HCT116 (cell line): Measurements from ENCODE around the gene CACNA1G. TPM values are rescaled to one million over a fixed set of nuclear protein-coding genes. Genes with fewer than 3 reads are reported as not detected.

ENCODE experiments used
- ATAC-seq: fragments of 200-7000 bp; cut with Tn5 transposase; 2 replicates; pipeline ENCODE4 v1.9.1; 2020; ENCODE audit warnings: mild to moderate bottlenecking, moderate library complexity
- BruUV-seq: library from RNA; stranded (reverse); fragments of 400-500 nt; replicated peaks from 2 replicates; lab custom pipeline; 2021; lab: Mats Ljungman, UMichigan
- CTCF ChIA-PET: fragments of 300-600 bp; sonication (Branson Sonifier 250); formaldehyde crosslinking; loops from one replicate; lab custom pipeline; 2021; ENCODE audit warnings: antibody characterized with exemption; lab: Charles Lee
- POLR2A ChIA-PET: fragments of 300-600, 350-600 bp; sonication (Branson Sonifier 250); formaldehyde crosslinking; loops from one replicate; lab custom pipeline; 2021; ENCODE audit warnings: antibody characterized with exemption; lab: Charles Lee
- RAD21 ChIA-PET, 2 experiments: fragments of 300-600 bp; sonication (Branson Sonifier 250); formaldehyde crosslinking; loops; one replicate each; lab custom pipeline; 2023; ENCODE audit warnings: low total read pairs in 2 of 2; ENCODE audit not compliant: uncharacterized antibody in 2 of 2, unreplicated experiment in 2 of 2, low non-redundant PET in 1 of 2; lab: Charles Lee
- DNase-seq: peaks from one replicate; pipeline ENCODE4 v3.0.0-alpha.2; 2010; ENCODE audit warnings: low read depth, low spot score
- H2AFZ ChIP-seq: fragments of 200-600 bp; shearing (Covaris generic), sonication (generic); 2 replicates; pipeline ENCODE4 v1.6.1; 2017; ENCODE audit warnings: low read depth, mixed run types, mixed read lengths, antibody characterized with exemption, low read length; ENCODE audit not compliant: poor library complexity, severe bottlenecking
- H3K27ac ChIP-seq: 2 replicates; pipeline ENCODE4 v1.5.1; 2012; ENCODE audit warnings: low read depth, low read length
- H3K27me3 ChIP-seq: fragments of 200-600 bp; sonication (generic); 2 replicates; pipeline ENCODE4 v1.6.1; 2016; ENCODE audit warnings: mixed run types, low read length, mixed read lengths; ENCODE audit not compliant: insufficient read depth
- H3K36me3 ChIP-seq, 2 experiments: fragments of 200-500 bp in 1 of 2; fragments of 200-600 bp in 1 of 2; sonication (Bioruptor generic) in 1 of 2; sonication (generic) in 1 of 2; 2 replicates each; pipeline versions ENCODE4 v1.5.1 to v1.6.1; 2014 to 2016; ENCODE audit warnings: low read length in 2 of 2, inconsistent platforms in 1 of 2, mixed read lengths in 1 of 2, mixed run types in 1 of 2; ENCODE audit not compliant: insufficient read depth in 2 of 2, control insufficient read depth in 1 of 2
- H3K4me1 ChIP-seq, 2 experiments: fragments of 200-600 bp in 1 of 2; sonication (generic) in 1 of 2; 2 replicates each; pipeline versions ENCODE4 v1.5.1 to v1.6.1; 2012 to 2017; ENCODE audit warnings: low read length in 2 of 2, inconsistent platforms in 1 of 2, mild to moderate bottlenecking in 1 of 2, mixed read lengths in 1 of 2, mixed run types in 1 of 2, moderate library complexity in 1 of 2; ENCODE audit not compliant: insufficient read depth in 2 of 2, control insufficient read depth in 1 of 2
- H3K4me2 ChIP-seq: fragments of 200-600 bp; sonication (generic); 2 replicates; pipeline ENCODE4 v1.6.1; 2017; ENCODE audit warnings: mixed run types, low read length, mixed read lengths
- H3K4me3 ChIP-seq, 2 experiments: fragments of 200-600 bp in 1 of 2; sonication (generic) in 1 of 2; replicated peaks in 1 of 2; 2 replicates each; pipeline ENCODE4 v1.5.1; 2011 to 2016; ENCODE audit warnings: low read length in 2 of 2, control low read depth in 1 of 2, low read depth in 1 of 2, mild to moderate bottlenecking in 1 of 2, mixed read lengths in 1 of 2, mixed run types in 1 of 2
- H3K79me2 ChIP-seq: fragments of 200-600 bp; sonication (generic); 2 replicates; pipeline ENCODE4 v1.6.1; 2017; ENCODE audit warnings: mild to moderate bottlenecking, mixed run types, low read length, moderate library complexity, mixed read lengths; ENCODE audit not compliant: insufficient read depth
- H3K9ac ChIP-seq: fragments of 200-600 bp; sonication (generic); 2 replicates; pipeline ENCODE4 v1.6.1; 2016; ENCODE audit warnings: low read length, mixed read lengths
- H3K9me2 ChIP-seq: fragments of 200-600 bp; sonication (generic), shearing (Covaris generic); 2 replicates; pipeline ENCODE4 v1.6.1; 2017; ENCODE audit warnings: mixed run types, mild to moderate bottlenecking, moderate library complexity; ENCODE audit not compliant: insufficient read depth
- H3K9me3 ChIP-seq, 2 experiments: fragments of 200-500 bp in 1 of 2; fragments of 200-600 bp in 1 of 2; sonication (Bioruptor generic) in 1 of 2; sonication (generic) in 1 of 2; 2 replicates each; pipeline ENCODE4 v1.6.1; 2014 to 2017; ENCODE audit warnings: low read length in 2 of 2, mixed read lengths in 2 of 2, inconsistent platforms in 1 of 2, low read depth in 1 of 2, mild to moderate bottlenecking in 1 of 2, mixed run types in 1 of 2, moderate library complexity in 1 of 2; ENCODE audit not compliant: control insufficient read depth in 1 of 2, insufficient read depth in 1 of 2
- H4K20me1 ChIP-seq: fragments of 200-600 bp; sonication (generic), shearing (Covaris generic); 2 replicates; pipeline ENCODE4 v1.6.1; 2017; ENCODE audit warnings: mixed run types, mild to moderate bottlenecking, moderate library complexity; ENCODE audit not compliant: insufficient read depth
- EZH2 ChIP-seq: fragments of 200-600 bp; sonication (generic); IDR thresholded peaks from 2 replicates; pipeline ENCODE4 v1.6.1; 2017; ENCODE audit warnings: antibody characterized with exemption, mixed run types
- FOSL1 ChIP-seq: IDR thresholded peaks from 2 replicates; pipeline ENCODE4 v1.6.1; 2012; ENCODE audit warnings: low read depth
- JUND ChIP-seq: IDR thresholded peaks from 2 replicates; pipeline ENCODE4 v1.6.1; 2012
- POLR2AphosphoS5 ChIP-seq: IDR thresholded peaks from 2 replicates; pipeline ENCODE4 v1.6.1; 2011; ENCODE audit warnings: mild to moderate bottlenecking, low read depth, low read length, moderate library complexity
- SP1 ChIP-seq: IDR thresholded peaks from 2 replicates; pipeline ENCODE4 v1.6.1; 2012; ENCODE audit warnings: low read depth
- SRF ChIP-seq: IDR thresholded peaks from 2 replicates; pipeline ENCODE4 v1.6.1; 2012; ENCODE audit warnings: low read depth
- YY1 ChIP-seq: IDR thresholded peaks from 2 replicates; pipeline ENCODE4 v1.6.1; 2011; ENCODE audit warnings: low read length, low read depth, moderate library complexity, mild to moderate bottlenecking; ENCODE audit not compliant: insufficient replicate concordance; ENCODE audit errors: extremely low read depth
- ZBTB33 ChIP-seq: IDR thresholded peaks from 2 replicates; pipeline ENCODE4 v1.6.1; 2011; ENCODE audit warnings: mild to moderate bottlenecking, low read length, moderate library complexity; ENCODE audit not compliant: insufficient replicate concordance; ENCODE audit errors: extremely low read depth
- ZFX ChIP-seq: fragments of 450-650 bp; IDR thresholded peaks from 2 replicates; pipeline ENCODE4 v1.6.1; 2017
- ZNF274 ChIP-seq: fragments of 200-500 bp; sonication (Bioruptor generic); IDR thresholded peaks from 2 replicates; pipeline ENCODE4 v1.6.1; 2014; ENCODE audit warnings: mild to moderate bottlenecking, low read depth, low read length, inconsistent platforms
- intact Hi-C: fragments of 100-400 bp; cut with micrococcal nuclease; formaldehyde crosslinking; loops from 2 replicates; pipeline ENCODE4 v1.10.0; 2022
- total RNA-seq: library from RNA; stranded (reverse); gene quantifications from one replicate; pipeline ENCODE4 v1.2.1, GENCODE V29; 2021; ENCODE audit not compliant: unreplicated experiment

Gene CACNA1G
- total RNA-seq, 1 experiment from 2014 or later, result 3.4 TPM

GRCh38 chr17:50666316-50666715, 105.8 kb downstream of the CACNA1G start (continued):
- TF ChIP-seq ZBTB33 (no peak), SRF (no peak), FOSL1 (no peak), ZNF274 (no peak), YY1 (no peak), EZH2 (no peak)

- Histone ChIP-seq H3K4me3 (no peak overlapping the region), H3K27ac (no peak overlapping the region), H3K4me1 (peaks cover 36 to 72% of the 10 kb centered on the region in 2 experiments)
These were observed 106.9 kb downstream of the CACNA1G start for GRCh38 chr17:50667259-50668024.

More at GRCh38 chr17:50667259-50668024, 106.9 kb downstream of the CACNA1G start:
- intact Hi-C loops, result no loop called here
- Histone ChIP-seq H4K20me1 (no peaks in the 10 kb centered on the region), H3K27me3 (no peaks in the 10 kb centered on the region), H3K36me3 (no peaks in the 10 kb centered on the region), H3K9ac (peak overlapping the region; percentile 34; the same call in 1 of the 2 replicates)
- TF ChIP-seq POLR2AphosphoS5 (0 out of 2 replicates have a peak, but pooled peaks have one; percentile 20), SRF (no peak), ZFX (peak; percentile 51; the same call in 1 of the 2 replicates), JUND (no peak), SP1 (no peak)
- TF ChIP-seq, all 23 proteins: peak for 2
- RAD21 ChIA-PET, result interaction anchor here in 1 of 2 experiments (1.5 kb wide), 1 partner anchor 29 kb away, joined by 3 read pairs; no protein-coding TSS in a partner anchor
- CTCF ChIA-PET, result no interaction called here
- peak overlapping the region; percentile 67 for H3K4me2 ChIP-seq
- no peak overlapping the region for H2AFZ ChIP-seq
- H3K79me2 ChIP-seq, result no peaks in the 10 kb centered on the region
- no TSS peak for BruUV-seq
- POLR2A ChIA-PET, result interaction anchor here (1.9 kb wide), 1 partner anchor 17 kb away, joined by 6 read pairs; no protein-coding TSS in a partner anchor
- H3K9me2 ChIP-seq, result no peaks in the 10 kb centered on the region
- DNase-seq, result no peak
- peak; percentile 3; the same call in 1 of the 2 replicates for ATAC-seq
- H3K9me3 ChIP-seq, result no peaks in the 10 kb centered on the region
